Lower leg skin (tissue), 3 donors: ENCODE results near the gene DOCK7.

ENCODE experiments used
- CTCF ChIP-seq, 3 donors: fragments of 450-650 bp; IDR thresholded peaks; one replicate each; pipeline ENCODE4 v1.5.1; 2016; ENCODE audit warnings: antibody characterized with exemption in 3 of 3, mild to moderate bottlenecking in 3 of 3, moderate library complexity in 2 of 3
- POLR2A ChIP-seq, 2 donors: fragments of 450-650 bp; IDR thresholded peaks; one replicate each; pipeline ENCODE4 v1.6.1; 2016 to 2017; ENCODE audit warnings: antibody characterized with exemption in 2 of 2, mild to moderate bottlenecking in 1 of 2, moderate library complexity in 1 of 2

GRCh38 chr1:62476525-62477219 lies 211.5 kb downstream of the DOCK7 start:
- TF ChIP-seq POLR2A (IDR thresholded peaks at IDR 0.05): no peak
- TF ChIP-seq CTCF (IDR thresholded peaks at IDR 0.05): no peak
